HL-60 (cell line): Measurements from ENCODE around the gene SVIP.

Experiments
- DNase-seq, 2 experiments: peaks; one replicate each; pipeline ENCODE4 v3.0.0-alpha.2; 2010 to 2020; ENCODE audit warnings: low read depth in 1 of 2, low spot score in 1 of 2
- H3K27ac ChIP-seq: fragments of 250-450 bp; sonication (Bioruptor Pico); replicated peaks from 2 replicates; pipeline ENCODE4 v1.5.1; 2020; ENCODE audit warnings: mild to moderate bottlenecking, moderate library complexity
- H3K27me3 ChIP-seq: fragments of 250-450 bp; sonication (Bioruptor Pico); 2 replicates; pipeline ENCODE4 v1.5.1; 2021; ENCODE audit warnings: mild to moderate bottlenecking, moderate library complexity; ENCODE audit not compliant: insufficient read depth, poor library complexity, severe bottlenecking
- H3K4me3 ChIP-seq: replicated peaks from 2 replicates; pipeline ENCODE4 v1.5.1; 2011; ENCODE audit warnings: mild to moderate bottlenecking, control low read depth, low read length; ENCODE audit not compliant: insufficient read depth
- GABPA ChIP-seq: IDR thresholded peaks from 2 replicates; pipeline ENCODE4 v1.6.1; 2012; ENCODE audit warnings: low read depth
- POLR2AphosphoS5 ChIP-seq: IDR thresholded peaks from 2 replicates; pipeline ENCODE4 v1.6.1; 2012; ENCODE audit warnings: low read depth
- SPI1 ChIP-seq: IDR thresholded peaks from 2 replicates; pipeline ENCODE4 v1.6.1; 2012; ENCODE audit warnings: low read depth, mild to moderate bottlenecking, borderline replicate concordance
- TF ChIP-seq, protein P1 (sequence below): IDR thresholded peaks from one replicate; pipeline ENCODE4 v1.5.1; 2011; ENCODE audit warnings: low read length, control low read depth, inconsistent platforms; ENCODE audit not compliant: insufficient read depth
- TF ChIP-seq, protein P2 (sequence below): IDR thresholded peaks from 2 replicates; pipeline ENCODE4 v1.6.1; 2012; ENCODE audit warnings: low read depth; ENCODE audit not compliant: insufficient replicate concordance

The SVIP gene

DNA sequence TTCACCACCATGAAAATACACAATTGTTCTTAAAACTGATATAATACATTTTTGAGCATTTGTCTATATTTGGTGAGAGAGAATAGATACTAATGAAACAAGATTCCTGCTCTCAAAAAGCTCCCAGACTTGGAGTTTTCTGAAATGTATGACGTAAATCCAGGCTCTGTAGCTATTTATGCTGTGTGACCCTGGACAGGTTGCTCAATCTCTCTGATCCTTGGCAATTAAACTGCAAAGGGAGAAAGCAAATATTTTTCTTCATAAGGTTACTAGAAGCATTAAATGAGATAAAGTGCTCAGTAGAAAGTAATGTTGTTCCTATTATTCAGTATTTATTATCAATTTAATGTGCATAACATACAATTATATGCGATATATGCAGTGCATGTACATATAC is 42.5 kb downstream of the SVIP start:
- TF ChIP-seq, protein P1, sequence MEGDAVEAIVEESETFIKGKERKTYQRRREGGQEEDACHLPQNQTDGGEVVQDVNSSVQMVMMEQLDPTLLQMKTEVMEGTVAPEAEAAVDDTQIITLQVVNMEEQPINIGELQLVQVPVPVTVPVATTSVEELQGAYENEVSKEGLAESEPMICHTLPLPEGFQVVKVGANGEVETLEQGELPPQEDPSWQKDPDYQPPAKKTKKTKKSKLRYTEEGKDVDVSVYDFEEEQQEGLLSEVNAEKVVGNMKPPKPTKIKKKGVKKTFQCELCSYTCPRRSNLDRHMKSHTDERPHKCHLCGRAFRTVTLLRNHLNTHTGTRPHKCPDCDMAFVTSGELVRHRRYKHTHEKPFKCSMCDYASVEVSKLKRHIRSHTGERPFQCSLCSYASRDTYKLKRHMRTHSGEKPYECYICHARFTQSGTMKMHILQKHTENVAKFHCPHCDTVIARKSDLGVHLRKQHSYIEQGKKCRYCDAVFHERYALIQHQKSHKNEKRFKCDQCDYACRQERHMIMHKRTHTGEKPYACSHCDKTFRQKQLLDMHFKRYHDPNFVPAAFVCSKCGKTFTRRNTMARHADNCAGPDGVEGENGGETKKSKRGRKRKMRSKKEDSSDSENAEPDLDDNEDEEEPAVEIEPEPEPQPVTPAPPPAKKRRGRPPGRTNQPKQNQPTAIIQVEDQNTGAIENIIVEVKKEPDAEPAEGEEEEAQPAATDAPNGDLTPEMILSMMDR = no peak
- TF ChIP-seq, protein P2, sequence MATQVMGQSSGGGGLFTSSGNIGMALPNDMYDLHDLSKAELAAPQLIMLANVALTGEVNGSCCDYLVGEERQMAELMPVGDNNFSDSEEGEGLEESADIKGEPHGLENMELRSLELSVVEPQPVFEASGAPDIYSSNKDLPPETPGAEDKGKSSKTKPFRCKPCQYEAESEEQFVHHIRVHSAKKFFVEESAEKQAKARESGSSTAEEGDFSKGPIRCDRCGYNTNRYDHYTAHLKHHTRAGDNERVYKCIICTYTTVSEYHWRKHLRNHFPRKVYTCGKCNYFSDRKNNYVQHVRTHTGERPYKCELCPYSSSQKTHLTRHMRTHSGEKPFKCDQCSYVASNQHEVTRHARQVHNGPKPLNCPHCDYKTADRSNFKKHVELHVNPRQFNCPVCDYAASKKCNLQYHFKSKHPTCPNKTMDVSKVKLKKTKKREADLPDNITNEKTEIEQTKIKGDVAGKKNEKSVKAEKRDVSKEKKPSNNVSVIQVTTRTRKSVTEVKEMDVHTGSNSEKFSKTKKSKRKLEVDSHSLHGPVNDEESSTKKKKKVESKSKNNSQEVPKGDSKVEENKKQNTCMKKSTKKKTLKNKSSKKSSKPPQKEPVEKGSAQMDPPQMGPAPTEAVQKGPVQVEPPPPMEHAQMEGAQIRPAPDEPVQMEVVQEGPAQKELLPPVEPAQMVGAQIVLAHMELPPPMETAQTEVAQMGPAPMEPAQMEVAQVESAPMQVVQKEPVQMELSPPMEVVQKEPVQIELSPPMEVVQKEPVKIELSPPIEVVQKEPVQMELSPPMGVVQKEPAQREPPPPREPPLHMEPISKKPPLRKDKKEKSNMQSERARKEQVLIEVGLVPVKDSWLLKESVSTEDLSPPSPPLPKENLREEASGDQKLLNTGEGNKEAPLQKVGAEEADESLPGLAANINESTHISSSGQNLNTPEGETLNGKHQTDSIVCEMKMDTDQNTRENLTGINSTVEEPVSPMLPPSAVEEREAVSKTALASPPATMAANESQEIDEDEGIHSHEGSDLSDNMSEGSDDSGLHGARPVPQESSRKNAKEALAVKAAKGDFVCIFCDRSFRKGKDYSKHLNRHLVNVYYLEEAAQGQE = no peak
- TF ChIP-seq GABPA = no peak
- no peak for TF ChIP-seq POLR2AphosphoS5
- no peak for TF ChIP-seq SPI1
- Histone ChIP-seq H3K27ac (no peak overlapping the region), H3K4me3 (no peak overlapping the region), H3K27me3 (no peaks in the 10 kb centered on the region)
- DNase-seq = no peak

DNA sequence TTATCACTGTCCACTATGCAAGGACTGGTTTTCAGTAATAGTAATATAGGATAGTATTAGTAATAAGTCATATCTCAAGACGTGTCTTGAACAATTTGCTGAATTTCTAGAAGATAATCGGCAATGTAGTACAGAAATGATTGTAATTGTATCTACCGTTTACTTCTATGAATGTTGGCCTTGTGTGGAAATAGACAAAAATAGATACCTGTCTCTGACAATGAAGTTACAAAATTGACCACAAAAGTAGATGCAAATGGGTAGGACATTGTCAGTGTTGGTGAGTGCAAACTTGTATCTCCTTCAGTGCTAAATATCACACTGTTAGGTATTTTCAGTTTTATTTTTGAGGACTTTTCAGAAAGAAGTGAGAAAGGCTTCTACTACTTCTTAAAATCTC is 43.1 kb downstream of the SVIP start:
- TF ChIP-seq, protein P1 = no peak
- TF ChIP-seq POLR2AphosphoS5 (no peak), GABPA (no peak), SPI1 (no peak)
- TF ChIP-seq, protein P2 = no peak
- no peak for DNase-seq
- H3K4me3 ChIP-seq = no peak overlapping the region
- no peak overlapping the region for H3K27ac ChIP-seq
- no peaks in the 10 kb centered on the region for H3K27me3 ChIP-seq

DNA sequence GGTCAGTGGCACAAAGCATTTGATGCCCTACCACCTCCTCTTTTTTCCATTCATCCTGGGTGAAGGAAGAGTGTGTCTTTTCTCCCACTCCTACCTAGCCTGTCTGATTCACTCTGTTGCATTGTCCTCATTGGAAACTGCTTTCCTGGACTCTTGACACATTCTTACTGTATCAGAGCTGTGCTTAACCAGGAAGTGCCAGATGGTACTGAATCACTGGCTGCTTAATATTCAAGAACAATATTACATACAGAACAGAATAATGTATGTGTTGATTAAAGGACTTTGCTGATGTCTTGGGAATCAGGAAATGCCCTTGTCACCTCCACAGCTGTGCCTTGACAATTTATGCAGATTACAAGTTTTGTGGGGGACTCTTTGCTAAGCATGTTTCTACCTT is 44.4 kb downstream of the SVIP start:
- no peak overlapping the region for H3K4me3 ChIP-seq
- no peak for DNase-seq
- TF ChIP-seq GABPA (no peak), POLR2AphosphoS5 (no peak), SPI1 (no peak)
- TF ChIP-seq, protein P2 = no peak
- TF ChIP-seq, protein P1 = no peak
- H3K27ac ChIP-seq = no peak overlapping the region
- no peaks in the 10 kb centered on the region for H3K27me3 ChIP-seq
